Activated T-cell treated with anti-CD3 and anti-CD28 coated beads, Interleukin-2, amount 50 U/mL, for 72 hours (primary cell): ENCODE results near the gene FMO3. TPM values are rescaled to one million over a fixed set of nuclear protein-coding genes. Genes with fewer than 3 reads are reported as not detected.

Experiments
- ATAC-seq, 2 donors: fragments of 150-1000 bp; cut with Tn5 transposase; replicated peaks in 1 of 2; 2 replicates each; pipeline ENCODE4 v1.10.0; 2021; ENCODE audit warnings: moderate library complexity in 2 of 2, mild to moderate bottlenecking in 1 of 2
- DNase-seq, 2 donors: peaks; one replicate each; pipeline ENCODE4 v3.0.0; 2021 to 2022; ENCODE audit warnings: mixed read lengths in 1 of 2
- H3K27ac Mint-ChIP-seq: one replicate; pipeline ENCODE4 v1.8.0; 2022; ENCODE audit warnings: mild to moderate bottlenecking, moderate library complexity, mixed read lengths
- H3K27me3 Mint-ChIP-seq: one replicate; pipeline ENCODE4 v1.8.0; 2022; ENCODE audit warnings: low read depth, mixed read lengths
- H3K36me3 Mint-ChIP-seq, 2 donors: one replicate each; pipeline ENCODE4 v1.8.0; 2022; ENCODE audit warnings: mixed read lengths in 2 of 2, mild to moderate bottlenecking in 1 of 2; ENCODE audit not compliant: insufficient read depth in 2 of 2
- H3K4me1 Mint-ChIP-seq: one replicate; pipeline ENCODE4 v1.8.0; 2022; ENCODE audit warnings: low read depth, mixed read lengths
- H3K4me3 Mint-ChIP-seq, 2 donors: one replicate each; pipeline ENCODE4 v1.8.0; 2022; ENCODE audit warnings: mild to moderate bottlenecking in 2 of 2, mixed read lengths in 2 of 2, moderate library complexity in 2 of 2
- H3K9me3 Mint-ChIP-seq, 2 donors: one replicate each; pipeline ENCODE4 v1.8.0; 2022; ENCODE audit warnings: mixed read lengths in 2 of 2
- total RNA-seq, 2 donors: library from RNA; stranded (reverse); gene quantifications; one replicate each; pipeline ENCODE4 v1.2.3, GENCODE V29; 2022

FMO3 gene
- total RNA-seq, 2 donors from 2014 or later: not detected

DNA sequence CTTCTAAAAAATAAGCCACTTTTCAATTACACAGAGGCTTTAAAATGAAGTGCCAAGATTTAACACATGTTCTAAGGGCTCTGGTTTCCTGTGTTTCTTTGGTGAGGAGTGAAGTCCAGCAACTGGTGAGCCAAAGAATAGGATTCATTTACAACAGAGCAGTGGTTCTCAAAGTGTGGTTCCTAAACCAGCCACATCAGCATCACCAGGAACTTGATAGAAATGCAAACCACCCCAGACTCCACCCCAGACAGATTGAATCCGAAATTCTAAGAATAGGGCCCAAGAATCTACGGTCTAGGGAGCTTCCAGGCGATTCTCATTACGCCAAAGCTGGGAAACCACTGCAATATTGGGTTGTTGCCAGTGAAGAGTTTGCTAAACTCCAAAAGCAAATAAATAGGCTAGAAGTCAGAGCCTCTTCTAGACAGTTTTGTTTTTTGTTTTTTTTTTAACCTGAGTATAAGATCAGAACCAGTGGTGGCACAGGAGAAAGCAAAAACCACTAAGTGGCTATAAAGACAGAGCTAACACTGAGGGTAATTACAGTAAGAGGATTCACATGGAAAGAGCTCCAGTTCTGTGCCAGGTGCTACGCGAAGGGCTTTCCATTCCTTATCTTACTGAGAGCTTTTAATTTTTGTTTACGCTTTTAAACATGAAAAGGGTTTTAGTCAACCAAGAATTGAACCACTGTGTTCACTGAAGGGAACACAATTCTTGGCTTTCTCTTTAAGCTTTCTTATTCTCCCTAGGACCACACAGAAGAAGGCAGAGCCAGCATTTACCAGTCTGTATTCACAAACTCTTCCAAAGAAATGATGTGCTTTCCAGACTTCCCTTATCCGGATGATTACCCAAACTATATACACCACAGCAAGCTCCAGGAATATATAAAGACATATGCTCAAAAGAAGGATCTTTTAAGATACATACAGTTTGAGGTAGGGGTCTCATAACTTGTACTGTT is 52.0 kb downstream of the FMO3 start:
- no peak for DNase-seq
- Mint-ChIP-seq H3K4me3 (no peak overlapping the region), H3K27ac (no peak overlapping the region)

DNA sequence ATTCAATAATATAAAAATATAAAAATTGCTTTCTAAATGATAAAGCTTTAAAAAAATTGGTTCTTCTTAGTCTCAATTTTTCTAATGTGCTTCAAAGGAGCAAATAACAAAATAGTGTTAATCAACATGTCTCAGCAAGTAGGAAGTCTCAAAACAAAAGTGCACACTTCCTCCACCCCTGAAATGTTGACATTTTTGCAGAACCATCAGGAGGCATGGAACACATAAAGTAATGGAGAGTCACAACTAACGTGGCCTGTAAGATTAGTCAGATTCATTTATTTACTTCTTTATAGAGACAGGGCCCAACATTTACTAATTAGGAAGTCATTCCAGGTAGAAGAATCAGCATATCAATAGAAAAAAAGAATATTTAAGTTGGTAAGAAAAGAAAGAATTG is 59.5 kb downstream of the FMO3 start:
- no peak for ATAC-seq
- no peaks in the 10 kb centered on the region for H3K36me3 Mint-ChIP-seq
- H3K4me1 Mint-ChIP-seq: no peaks in the 10 kb centered on the region
- H3K4me3 Mint-ChIP-seq: no peak overlapping the region
- no peaks in the 10 kb centered on the region for H3K9me3 Mint-ChIP-seq
- no peak overlapping the region for H3K27ac Mint-ChIP-seq
- no peak for DNase-seq
- peaks cover 6% of the 10 kb centered on the region for H3K27me3 Mint-ChIP-seq

More for the DNA sequence above, 52.0 kb downstream of the FMO3 start:
- Mint-ChIP-seq H3K36me3 (no peaks in the 10 kb centered on the region), H3K4me1 (no peaks in the 10 kb centered on the region), H3K27me3 (peaks cover 19% of the 10 kb centered on the region), H3K9me3 (no peaks in the 10 kb centered on the region)
- ATAC-seq: no peak

DNA sequence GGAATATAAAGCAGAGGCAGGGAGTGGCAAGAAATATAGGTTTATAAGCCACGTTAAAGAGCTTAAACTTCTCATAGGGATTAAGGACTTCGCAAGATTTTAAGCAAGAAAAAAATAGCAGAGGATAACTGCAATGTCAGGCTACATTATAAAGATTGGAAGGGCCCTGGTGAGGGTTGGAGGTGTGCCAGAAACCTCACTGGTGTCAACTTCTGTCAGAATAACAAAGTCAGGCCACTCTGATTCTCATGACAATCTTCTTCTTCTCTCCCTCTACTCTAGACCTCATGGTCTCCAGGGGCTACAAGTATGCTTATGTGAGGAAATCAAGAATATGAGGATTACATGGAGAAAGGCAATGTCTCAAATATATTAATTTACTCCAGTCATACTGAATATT is 61.8 kb downstream of the FMO3 start:
- no peaks in the 10 kb centered on the region for H3K4me1 Mint-ChIP-seq
- peaks cover 9% of the 10 kb centered on the region for H3K27me3 Mint-ChIP-seq
- H3K9me3 Mint-ChIP-seq: no peaks in the 10 kb centered on the region
- H3K4me3 Mint-ChIP-seq: no peak overlapping the region
- no peak for ATAC-seq
- no peaks in the 10 kb centered on the region for H3K36me3 Mint-ChIP-seq
- no peak for DNase-seq
- no peak overlapping the region for H3K27ac Mint-ChIP-seq

DNA sequence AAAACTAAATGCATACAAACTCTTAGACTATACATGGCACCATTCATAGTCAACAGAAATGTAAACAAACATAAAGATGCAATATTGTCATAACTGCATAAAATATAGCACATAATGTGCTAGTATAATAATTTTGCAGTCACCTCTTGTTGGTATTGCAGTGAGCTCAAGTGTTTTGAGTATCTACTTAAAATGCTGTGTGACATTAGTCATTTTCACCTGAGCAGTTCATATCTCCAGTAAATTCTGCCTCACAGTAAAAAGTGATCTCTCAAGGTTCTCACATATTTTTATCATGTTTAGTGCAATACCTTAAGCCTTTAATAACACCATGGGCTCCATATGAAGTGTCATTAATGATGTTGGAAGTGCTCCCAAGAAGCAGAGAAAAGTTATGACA is 64.8 kb downstream of the FMO3 start:
- no peak for ATAC-seq
- H3K4me1 Mint-ChIP-seq: no peaks in the 10 kb centered on the region
- H3K4me3 Mint-ChIP-seq: no peak overlapping the region
- H3K36me3 Mint-ChIP-seq: no peaks in the 10 kb centered on the region
- no peak for DNase-seq
- no peaks in the 10 kb centered on the region for H3K9me3 Mint-ChIP-seq
- peaks cover 14% of the 10 kb centered on the region for H3K27me3 Mint-ChIP-seq
- H3K27ac Mint-ChIP-seq: no peak overlapping the region

DNA sequence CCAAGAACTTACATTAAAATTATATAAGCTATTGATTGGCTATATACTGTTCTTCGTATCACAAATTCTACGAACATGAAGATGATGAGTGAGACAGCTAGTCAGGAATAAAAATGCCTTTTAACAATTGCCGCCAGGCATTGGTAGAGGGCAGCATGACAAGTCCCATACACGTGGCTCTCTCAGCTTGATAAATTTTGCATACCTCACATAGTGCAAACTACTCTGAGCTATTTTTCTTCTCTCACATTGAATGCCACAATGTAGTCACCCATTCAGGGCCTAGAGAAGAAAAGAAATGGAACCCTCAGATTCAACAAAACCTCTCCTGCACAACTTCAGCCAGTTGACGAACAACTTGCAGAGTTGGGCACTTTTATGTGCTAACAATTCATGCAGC is 67.4 kb downstream of the FMO3 start:
- Mint-ChIP-seq H3K36me3 (no peaks in the 10 kb centered on the region), H3K4me1 (no peaks in the 10 kb centered on the region), H3K27me3 (peaks cover 14% of the 10 kb centered on the region), H3K9me3 (no peaks in the 10 kb centered on the region), H3K27ac (no peak overlapping the region), H3K4me3 (no peak overlapping the region)
- ATAC-seq: no peak
- no peak for DNase-seq

DNA sequence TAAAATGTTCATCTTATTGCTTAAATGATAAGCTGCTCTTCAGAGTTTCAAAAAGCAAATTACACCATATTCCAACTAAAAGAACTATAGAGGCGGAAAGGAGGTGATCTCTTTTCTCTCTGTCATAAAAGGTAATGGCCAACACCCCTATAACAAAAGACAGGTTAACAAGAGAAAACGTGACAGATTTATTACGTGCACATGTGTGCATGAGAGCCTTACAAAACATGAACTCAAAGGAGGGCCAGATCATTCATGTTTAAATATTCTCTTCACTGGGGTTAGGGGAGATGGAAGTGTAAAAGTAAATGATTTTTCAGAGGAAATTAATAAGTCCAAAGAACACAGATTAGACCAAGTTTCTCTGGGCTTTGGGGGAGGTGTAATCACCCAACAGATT is 67.8 kb downstream of the FMO3 start:
- no peak overlapping the region for H3K27ac Mint-ChIP-seq

DNA sequence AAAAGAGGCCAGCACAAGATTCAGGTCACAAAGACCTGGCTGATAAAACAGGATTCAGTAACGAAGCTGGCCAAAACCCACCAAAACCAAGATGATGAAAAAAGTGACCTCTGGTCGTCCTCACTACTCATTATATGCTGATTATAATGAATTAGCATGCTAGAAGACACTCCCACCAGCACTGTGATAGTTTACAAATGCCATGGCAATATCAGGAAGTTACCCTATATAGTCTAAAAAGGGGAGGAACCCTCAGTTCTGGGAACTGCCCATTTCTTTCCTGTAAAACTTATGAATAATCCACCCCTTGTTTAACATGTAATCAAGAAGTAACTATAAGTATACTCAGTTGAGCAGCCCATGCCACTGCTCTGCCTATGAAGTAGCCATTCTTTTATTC is 68.4 kb downstream of the FMO3 start:
- H3K27me3 Mint-ChIP-seq: peaks cover 14% of the 10 kb centered on the region
- H3K27ac Mint-ChIP-seq: no peak overlapping the region
- no peak for ATAC-seq

More for the DNA sequence above, 67.8 kb downstream of the FMO3 start:
- H3K4me3 Mint-ChIP-seq: no peak overlapping the region
- no peak for ATAC-seq
- DNase-seq: no peak
- no peaks in the 10 kb centered on the region for H3K4me1 Mint-ChIP-seq
- H3K36me3 Mint-ChIP-seq: no peaks in the 10 kb centered on the region
- no peaks in the 10 kb centered on the region for H3K9me3 Mint-ChIP-seq
- H3K27me3 Mint-ChIP-seq: peaks cover 14% of the 10 kb centered on the region

DNA sequence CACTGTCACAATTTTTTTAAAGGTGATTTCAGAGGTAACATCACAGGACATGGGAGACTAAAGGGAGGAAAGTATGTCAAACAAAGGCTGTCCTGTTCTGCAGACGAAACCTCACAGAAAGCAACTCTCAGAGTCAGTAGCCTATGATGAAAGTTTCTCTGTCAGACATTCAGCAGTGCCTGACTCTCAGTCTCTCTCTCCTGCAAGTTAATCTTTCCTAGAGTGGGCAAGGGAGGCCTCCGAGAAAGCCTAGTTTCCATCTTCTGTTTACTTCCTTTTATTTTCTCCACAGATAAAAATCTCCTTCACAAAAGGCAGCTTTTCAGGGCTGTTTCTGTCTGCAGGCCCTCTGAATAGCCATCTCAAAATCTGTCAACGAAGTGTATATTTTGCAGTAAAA is 69.5 kb downstream of the FMO3 start:
- peaks cover 14% of the 10 kb centered on the region for H3K27me3 Mint-ChIP-seq
- ATAC-seq (no peak), DNase-seq (no peak)
- H3K27ac Mint-ChIP-seq: no peak overlapping the region
- no peak overlapping the region for H3K4me3 Mint-ChIP-seq
- no peaks in the 10 kb centered on the region for H3K9me3 Mint-ChIP-seq
- no peaks in the 10 kb centered on the region for H3K36me3 Mint-ChIP-seq
- no peaks in the 10 kb centered on the region for H3K4me1 Mint-ChIP-seq

More for the DNA sequence above, 68.4 kb downstream of the FMO3 start:
- H3K4me3 Mint-ChIP-seq: no peak overlapping the region
- H3K9me3 Mint-ChIP-seq: no peaks in the 10 kb centered on the region
- no peak for DNase-seq
- no peaks in the 10 kb centered on the region for H3K36me3 Mint-ChIP-seq
- no peaks in the 10 kb centered on the region for H3K4me1 Mint-ChIP-seq

DNA sequence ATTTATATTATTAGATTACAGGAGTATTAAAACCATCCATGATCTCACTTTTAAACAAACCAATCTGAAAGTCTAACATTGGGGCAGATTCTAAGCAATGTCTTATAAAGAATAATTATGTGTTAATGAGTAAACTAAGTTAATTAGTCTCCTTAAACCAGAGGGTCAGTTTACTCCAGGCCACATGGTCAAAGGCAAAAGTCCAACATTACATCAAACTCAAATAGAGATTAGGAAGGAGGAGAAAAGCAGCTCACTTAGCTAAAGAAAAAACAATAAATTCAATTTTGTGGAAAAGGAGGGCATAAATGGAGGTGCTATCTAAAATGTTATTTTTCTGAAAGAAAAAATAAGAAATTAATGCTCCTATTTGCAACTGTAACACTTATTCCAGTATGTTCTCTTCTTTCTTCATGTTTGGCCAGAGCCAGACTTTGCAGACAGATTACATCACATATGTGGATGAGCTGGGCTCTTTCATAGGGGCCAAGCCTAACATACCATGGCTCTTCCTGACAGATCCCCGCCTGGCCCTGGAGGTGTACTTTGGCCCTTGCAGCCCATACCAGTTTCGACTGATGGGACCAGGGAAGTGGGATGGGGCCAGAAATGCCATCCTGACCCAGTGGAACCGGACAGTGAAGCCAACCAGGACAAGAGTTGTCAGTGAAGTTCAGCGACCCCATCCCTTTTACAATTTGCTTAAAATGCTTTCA is 70.1 kb downstream of the FMO3 start:
- Mint-ChIP-seq H3K4me3 (no peak overlapping the region), H3K4me1 (no peaks in the 10 kb centered on the region), H3K9me3 (no peaks in the 10 kb centered on the region), H3K27me3 (peaks cover 12% of the 10 kb centered on the region), H3K36me3 (no peaks in the 10 kb centered on the region), H3K27ac (no peak overlapping the region)
- ATAC-seq (no peak), DNase-seq (no peak)

DNA sequence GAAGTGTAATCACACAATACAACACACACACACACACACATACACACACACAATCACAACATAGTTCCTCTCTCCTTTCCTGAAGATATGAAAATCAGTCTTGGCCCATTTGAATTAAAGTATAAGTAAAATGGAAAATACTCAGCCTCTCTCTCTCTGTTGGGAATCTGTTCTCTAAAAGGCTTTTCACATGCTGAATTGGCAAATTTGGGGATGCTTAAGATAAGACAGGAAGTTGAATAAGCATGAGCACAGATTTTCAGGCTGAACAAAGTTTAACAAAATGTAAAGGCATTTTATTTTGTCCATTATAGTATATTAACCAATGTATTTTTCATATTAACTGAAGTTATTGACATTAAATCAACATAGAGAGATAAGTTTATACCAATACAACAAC is 70.7 kb downstream of the FMO3 start:
- peaks cover 6% of the 10 kb centered on the region for H3K27me3 Mint-ChIP-seq
- H3K4me1 Mint-ChIP-seq: no peaks in the 10 kb centered on the region
- no peaks in the 10 kb centered on the region for H3K9me3 Mint-ChIP-seq
- ATAC-seq: no peak
- H3K4me3 Mint-ChIP-seq: no peak overlapping the region
- no peak for DNase-seq
- no peaks in the 10 kb centered on the region for H3K36me3 Mint-ChIP-seq
- no peak overlapping the region for H3K27ac Mint-ChIP-seq

DNA sequence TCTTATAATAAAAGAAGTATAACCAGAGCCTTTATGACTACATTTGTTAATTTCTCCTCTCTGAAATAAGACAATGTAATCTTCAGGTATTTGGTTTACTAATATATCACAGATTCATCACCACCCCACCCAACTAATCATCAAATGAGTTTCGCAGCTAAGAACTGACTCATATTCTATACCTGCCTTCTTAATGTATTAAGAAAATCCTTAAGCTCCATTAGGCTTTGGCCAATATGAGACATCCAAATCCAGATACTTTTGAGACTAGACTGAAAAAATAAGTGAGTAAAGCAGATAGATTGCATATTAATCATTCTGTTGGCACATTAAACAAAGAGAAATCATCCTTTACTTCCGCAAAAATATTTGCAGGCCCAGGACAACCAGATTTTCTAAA is 75.7 kb downstream of the FMO3 start:
- ATAC-seq: no peak
- H3K36me3 Mint-ChIP-seq: no peaks in the 10 kb centered on the region
- no peak overlapping the region for H3K4me3 Mint-ChIP-seq
- no peak overlapping the region for H3K27ac Mint-ChIP-seq
- no peaks in the 10 kb centered on the region for H3K4me1 Mint-ChIP-seq
- no peak for DNase-seq
- peaks cover 22% of the 10 kb centered on the region for H3K27me3 Mint-ChIP-seq
- H3K9me3 Mint-ChIP-seq: no peaks in the 10 kb centered on the region
